Vagina (tissue), 2 donors: ENCODE results near the gene DDX6. TPM values are rescaled to one million over a fixed set of nuclear protein-coding genes. Genes with fewer than 3 reads are reported as not detected.
"Not testable (repeated sequence)": the region's sequence is repeated elsewhere in the genome, so short reads cannot be mapped to it uniquely, and the experiment has no call there.

ENCODE experiments used
- DNase-seq, 2 donors: peaks; one replicate each; pipeline ENCODE4 v3.0.0-alpha.2; 2017; ENCODE audit errors: extremely low spot score in 2 of 2
- H3K27ac ChIP-seq: fragments of 200-600 bp; sonication (generic); one replicate; pipeline ENCODE4 v1.5.1; 2019
- H3K27me3 ChIP-seq: fragments of 200-600 bp; sonication (generic); one replicate; pipeline ENCODE4 v1.5.1; 2019
- H3K36me3 ChIP-seq, 2 donors: fragments of 200-600 bp; sonication (generic); one replicate each; pipeline ENCODE4 v1.5.1; 2017 to 2019
- H3K4me1 ChIP-seq: fragments of 200-600 bp; sonication (generic); one replicate; pipeline ENCODE4 v1.5.1; 2019
- H3K4me3 ChIP-seq, 2 donors: fragments of 200-600 bp; sonication (generic); 1 replicate in 1 of 2; 2 replicates in 1 of 2; pipeline ENCODE4 v1.5.1; 2016 to 2019
- H3K9me3 ChIP-seq: fragments of 200-600 bp; sonication (generic); one replicate; pipeline ENCODE4 v1.5.1; 2019
- CTCF ChIP-seq, 3 experiments: fragments of 450-650 bp in 2 of 3; fragments of 200-600 bp in 1 of 3; sonication (generic) in 1 of 3; IDR thresholded peaks; one replicate each; pipeline ENCODE4 v1.5.1; 2017 to 2019; ENCODE audit warnings: antibody characterized with exemption in 3 of 3, mild to moderate bottlenecking in 2 of 3, moderate library complexity in 2 of 3
- POLR2A ChIP-seq, 2 donors: fragments of 450-650 bp; IDR thresholded peaks; one replicate each; pipeline ENCODE4 v1.6.1; 2017; ENCODE audit warnings: antibody characterized with exemption in 2 of 2, mild to moderate bottlenecking in 2 of 2, moderate library complexity in 2 of 2
- POLR2AphosphoS5 ChIP-seq, 2 donors: sonication (generic); formaldehyde crosslinking; IDR thresholded peaks; one replicate each; pipeline ENCODE4 v1.9.0; 2017; ENCODE audit warnings: antibody characterized with exemption in 2 of 2, mild to moderate bottlenecking in 2 of 2, low read depth in 1 of 2; ENCODE audit not compliant: insufficient read depth in 1 of 2
- intact Hi-C: fragments of 100-400 bp; cut with DNase I; formaldehyde crosslinking; loops from one replicate; pipeline ENCODE4 v1.15.1; 2023
- total RNA-seq: library from RNA; depleted of rRNA; stranded (reverse); fragments of >200 nt; gene quantifications from one replicate; pipeline ENCODE4 v1.2.3, GENCODE V29; 2016

Gene DDX6
- total RNA-seq, 1 donor from 2014 or later = 81.5 TPM

- H3K9me3 ChIP-seq, H3K4me1 ChIP-seq, H3K27me3 ChIP-seq, DNase-seq, H3K4me3 ChIP-seq, intact Hi-C loops, H3K27ac ChIP-seq, H3K36me3 ChIP-seq: not testable (repeated sequence)
These were observed 70.2 kb downstream of the DDX6 start for GRCh38 chr11:118720740-118721139.

DNA sequence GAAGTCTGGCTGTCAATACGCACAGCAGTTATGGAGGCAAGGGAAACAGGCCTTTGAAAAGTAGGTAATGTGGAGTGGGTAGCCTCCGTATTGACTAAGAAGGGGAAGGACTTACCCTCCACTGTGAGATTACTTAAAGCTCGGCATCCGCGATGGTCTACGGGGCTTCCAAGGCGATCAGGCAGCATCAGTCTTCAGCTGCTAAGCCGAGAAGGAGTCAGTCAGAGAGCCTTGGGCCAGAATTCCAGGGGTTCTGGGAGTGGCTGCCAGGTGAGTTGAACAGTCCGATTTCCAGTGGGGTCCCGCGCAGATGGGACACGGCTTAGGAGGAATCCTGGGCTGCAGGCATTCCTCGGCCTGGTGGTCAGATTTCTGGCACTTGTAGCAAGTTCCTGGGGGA lies 70.9 kb downstream of the DDX6 start:
- H3K9me3 ChIP-seq, H3K27me3 ChIP-seq, DNase-seq, H3K4me1 ChIP-seq, H3K36me3 ChIP-seq, H3K27ac ChIP-seq, H3K4me3 ChIP-seq, intact Hi-C loops: not testable (repeated sequence)

- H3K27me3 ChIP-seq, H3K36me3 ChIP-seq, H3K4me3 ChIP-seq, DNase-seq, intact Hi-C loops, H3K4me1 ChIP-seq, H3K9me3 ChIP-seq, H3K27ac ChIP-seq: not testable (repeated sequence)
These were observed 72.4 kb downstream of the DDX6 start for GRCh38 chr11:118718562-118718961.

DNA sequence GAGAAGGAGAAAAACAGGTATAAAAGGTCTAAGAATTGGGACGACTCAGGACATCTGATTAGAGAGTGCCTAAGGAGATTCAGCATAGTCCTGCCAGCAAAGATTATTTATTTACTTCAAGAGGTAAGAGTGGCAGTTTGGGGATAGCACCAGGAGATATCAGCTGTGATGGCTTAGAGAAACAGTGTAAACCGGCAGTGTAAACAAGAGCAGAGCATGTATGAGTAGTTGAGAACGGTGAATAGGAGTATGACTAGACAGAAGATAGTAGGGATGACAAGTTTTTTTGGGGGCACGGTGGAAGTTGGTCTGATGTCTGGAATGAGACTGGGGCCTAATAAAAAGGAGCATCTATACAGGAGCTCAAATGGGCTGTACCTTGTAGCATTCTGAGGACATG lies 73.2 kb downstream of the DDX6 start:
- intact Hi-C loops, DNase-seq, H3K4me1 ChIP-seq, H3K36me3 ChIP-seq, H3K9me3 ChIP-seq, H3K27me3 ChIP-seq, H3K27ac ChIP-seq, H3K4me3 ChIP-seq: not testable (repeated sequence)

DNA sequence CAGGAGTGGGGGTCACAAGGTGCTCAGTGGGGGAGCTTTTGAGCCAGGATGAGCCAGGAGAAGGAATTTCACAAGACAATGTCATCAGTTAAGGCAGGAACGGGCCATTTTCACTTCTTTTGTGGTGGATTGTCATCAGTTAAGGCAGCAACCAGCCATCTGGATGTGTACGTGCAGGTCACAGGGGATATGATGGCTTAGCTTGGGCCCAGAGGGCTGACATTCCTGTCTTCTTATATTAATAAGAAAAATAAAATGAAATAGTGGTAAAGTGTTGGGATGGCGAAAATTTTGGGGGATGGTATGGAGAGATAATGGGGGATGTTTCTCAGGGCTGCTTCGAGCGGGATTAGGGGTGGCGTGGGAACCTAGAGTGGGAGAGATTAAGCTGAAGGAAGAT lies 73.7 kb downstream of the DDX6 start:
- H3K36me3 ChIP-seq, H3K4me3 ChIP-seq, DNase-seq, H3K9me3 ChIP-seq, H3K4me1 ChIP-seq, H3K27me3 ChIP-seq, intact Hi-C loops, H3K27ac ChIP-seq: not testable (repeated sequence)

DNA sequence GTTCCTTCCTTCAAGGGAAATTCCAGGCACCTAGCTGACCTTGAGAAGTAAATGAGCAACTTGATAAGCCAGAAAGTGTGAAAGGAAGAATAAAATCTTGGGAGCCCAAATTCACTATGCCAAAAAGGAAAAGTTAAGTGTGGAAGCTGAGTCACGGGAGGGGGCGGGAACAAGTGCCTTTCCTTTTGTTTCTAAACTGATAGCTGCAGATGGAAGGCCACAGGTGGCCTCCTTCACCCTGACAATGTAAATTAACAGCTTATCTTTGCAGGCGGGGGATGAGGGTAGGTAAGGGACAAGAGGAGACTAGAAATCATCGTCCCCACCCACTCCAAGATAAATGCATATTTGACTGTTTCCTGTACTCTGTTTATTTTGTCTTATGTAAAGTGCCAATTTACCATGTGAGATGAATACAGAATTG lies 75.1 kb downstream of the DDX6 start:
- Histone ChIP-seq H3K27me3 (no peaks in the 10 kb centered on the region), H3K9me3 (no peaks in the 10 kb centered on the region), H3K4me3 (no peak overlapping the region), H3K27ac (no peak overlapping the region), H3K36me3 (no peaks in the 10 kb centered on the region), H3K4me1 (peaks cover 7% of the 10 kb centered on the region)
- DNase-seq = no peak
- intact Hi-C loops = no loop called here
- no peak for TF ChIP-seq CTCF (IDR thresholded peaks at IDR 0.05)

DNA sequence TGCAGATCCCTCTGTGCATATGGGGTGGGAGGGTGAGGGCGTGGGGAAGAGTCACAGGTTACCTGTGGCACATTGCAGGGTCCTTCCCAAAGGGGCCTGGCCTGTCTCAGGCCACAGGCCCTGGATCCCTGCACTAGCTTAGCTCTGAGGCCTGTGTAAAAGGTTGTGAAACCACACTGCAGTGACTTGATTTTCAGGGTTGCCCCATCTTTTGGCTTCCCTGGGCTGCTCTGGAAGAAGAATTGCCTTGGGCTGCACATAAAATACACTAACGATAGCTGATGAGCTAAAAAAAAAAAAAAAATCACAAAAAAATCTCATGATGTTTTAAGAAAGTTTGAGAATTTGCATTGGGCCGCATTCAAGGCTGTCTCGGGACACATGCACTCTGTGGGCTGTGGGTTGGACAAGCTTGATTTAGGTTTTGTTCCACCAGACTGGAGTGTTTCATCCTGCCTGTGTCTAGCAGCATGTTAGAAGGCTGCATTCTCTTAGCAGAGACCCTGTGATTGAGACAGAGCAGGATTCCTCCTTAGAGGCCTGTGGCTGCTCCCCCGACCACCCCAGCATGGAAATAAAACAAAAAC lies 75.6 kb downstream of the DDX6 start:
- no peak for DNase-seq
- H3K36me3 ChIP-seq = no peaks in the 10 kb centered on the region
- no peaks in the 10 kb centered on the region for H3K9me3 ChIP-seq
- intact Hi-C loops = no loop called here
- H3K4me1 ChIP-seq = peaks cover 7% of the 10 kb centered on the region
- TF ChIP-seq POLR2AphosphoS5 (IDR thresholded peaks at IDR 0.05; ENCODE audit: insufficient read depth in 1 of 2, low read depth in 1 of 2) = no peak
- no peak for TF ChIP-seq CTCF (IDR thresholded peaks at IDR 0.05)
- TF ChIP-seq POLR2A (IDR thresholded peaks at IDR 0.05) = no peak
- no peak overlapping the region for H3K4me3 ChIP-seq
- H3K27ac ChIP-seq = no peak overlapping the region
- no peaks in the 10 kb centered on the region for H3K27me3 ChIP-seq

GRCh38 chr11:118714816-118715215 lies 76.1 kb downstream of the DDX6 start:
- no peak overlapping the region for H3K27ac ChIP-seq
- H3K4me3 ChIP-seq = no peak overlapping the region
- H3K4me1 ChIP-seq = peaks cover 7% of the 10 kb centered on the region
- TF ChIP-seq CTCF (IDR thresholded peaks at IDR 0.05) (no peak), POLR2AphosphoS5 (IDR thresholded peaks at IDR 0.05; ENCODE audit: insufficient read depth in 1 of 2, low read depth in 1 of 2) (no peak), POLR2A (IDR thresholded peaks at IDR 0.05) (no peak)
- H3K27me3 ChIP-seq = no peaks in the 10 kb centered on the region
- intact Hi-C loops = no loop called here
- DNase-seq = no peak
- no peaks in the 10 kb centered on the region for H3K36me3 ChIP-seq
- H3K9me3 ChIP-seq = no peaks in the 10 kb centered on the region

GRCh38 chr11:118714416-118714815 lies 76.5 kb downstream of the DDX6 start:
- intact Hi-C loops = not testable (repeated sequence)

More at GRCh38 chr11:118714416-118714815, 76.5 kb downstream of the DDX6 start:
- not testable (repeated sequence) for H3K27ac ChIP-seq, H3K4me1 ChIP-seq, H3K4me3 ChIP-seq, H3K27me3 ChIP-seq, H3K9me3 ChIP-seq, DNase-seq, H3K36me3 ChIP-seq
